ENCODE measurements around the gene CSTA.
"Not testable (repeated sequence)": the region's sequence is repeated elsewhere in the genome, so short reads cannot be mapped to it uniquely, and the experiment has no call there.

CSTA gene

GRCh38 chr3:122322095-122323075 is 2.7 kb upstream of the CSTA start:
- no peak for DNase-seq

GRCh38 chr3:122325769-122326168 is 721 bp downstream of the CSTA start:
- DNase-seq, result no peak

- DNase-seq, result no peak
Measured at GRCh38 chr3:122331886-122332285, 6.8 kb downstream of the CSTA start.

GRCh38 chr3:122332551-122332950 is 7.5 kb downstream of the CSTA start:
- no peak for DNase-seq

DNA sequence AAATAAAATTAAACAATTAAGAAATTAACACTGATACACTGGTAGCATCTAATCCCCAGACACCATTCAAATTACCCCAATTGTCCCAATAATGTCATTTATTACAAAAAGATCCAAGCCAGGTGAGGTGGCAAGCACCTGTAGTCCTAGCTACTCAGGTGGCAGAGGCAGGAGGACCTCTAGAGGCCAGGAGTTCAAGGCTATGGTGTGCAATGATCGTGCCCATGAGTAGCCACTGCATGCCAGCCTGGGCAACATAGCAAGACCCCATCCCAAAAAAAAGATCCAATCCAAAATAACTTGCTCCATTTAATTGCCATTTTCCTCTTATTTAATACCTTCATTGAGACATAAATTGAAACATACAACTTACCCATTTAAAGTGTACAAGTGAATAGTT is 17.8 kb downstream of the CSTA start:
- DNase-seq, result no peak

DNA sequence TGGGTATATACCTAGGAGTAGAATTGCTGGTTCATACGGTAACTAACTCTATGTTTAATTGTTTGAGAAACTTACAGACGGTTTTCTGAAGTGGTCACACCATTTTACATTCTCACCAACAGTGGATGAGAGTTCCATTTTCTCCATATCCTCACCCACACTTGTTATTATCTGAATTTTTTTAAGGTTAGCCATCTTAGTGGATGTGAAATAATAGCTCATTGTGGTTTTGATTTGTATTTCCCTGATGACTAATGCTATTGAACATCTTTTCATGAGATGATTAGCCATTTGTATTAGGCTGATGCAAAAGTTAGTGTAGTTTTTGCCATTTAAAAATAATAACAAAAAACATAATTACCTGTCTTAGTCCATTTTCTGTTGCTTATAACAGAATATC is 18.6 kb downstream of the CSTA start:
- no peak for DNase-seq

GRCh38 chr3:122349171-122349570 is 24.1 kb downstream of the CSTA start:
- DNase-seq, result no peak

DNA sequence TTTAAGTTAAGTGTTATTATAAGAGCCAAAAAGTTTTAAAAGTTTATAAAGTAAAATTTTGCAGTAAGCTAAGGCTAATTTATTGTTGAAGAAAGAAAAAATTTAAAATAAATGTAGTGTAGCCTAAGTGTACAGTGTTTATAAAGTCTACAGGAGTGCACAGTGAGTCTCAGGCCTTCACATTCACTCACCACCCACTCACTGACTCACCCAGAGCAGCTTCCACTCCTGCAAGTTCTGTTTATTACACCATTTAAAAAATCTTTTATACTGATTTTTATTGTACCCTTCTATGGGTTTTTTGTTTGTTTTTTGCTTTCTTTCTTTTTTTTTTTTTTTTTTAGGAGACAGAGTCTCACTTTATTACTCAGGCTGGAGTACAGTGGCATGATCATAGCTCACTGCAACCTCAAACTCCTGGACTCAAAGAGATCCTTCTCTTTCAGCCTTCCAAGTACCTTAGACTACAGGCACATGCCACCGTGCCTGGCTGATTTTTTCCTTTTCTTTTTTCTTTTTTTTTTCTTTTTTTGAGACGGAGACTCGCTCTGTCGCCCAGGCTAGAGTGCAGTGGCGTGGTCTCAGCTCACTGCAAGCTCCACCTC is 25.9 kb downstream of the CSTA start:
- no peak for DNase-seq

GRCh38 chr3:122351612-122352011 is 26.6 kb downstream of the CSTA start:
- no peak for DNase-seq

DNA sequence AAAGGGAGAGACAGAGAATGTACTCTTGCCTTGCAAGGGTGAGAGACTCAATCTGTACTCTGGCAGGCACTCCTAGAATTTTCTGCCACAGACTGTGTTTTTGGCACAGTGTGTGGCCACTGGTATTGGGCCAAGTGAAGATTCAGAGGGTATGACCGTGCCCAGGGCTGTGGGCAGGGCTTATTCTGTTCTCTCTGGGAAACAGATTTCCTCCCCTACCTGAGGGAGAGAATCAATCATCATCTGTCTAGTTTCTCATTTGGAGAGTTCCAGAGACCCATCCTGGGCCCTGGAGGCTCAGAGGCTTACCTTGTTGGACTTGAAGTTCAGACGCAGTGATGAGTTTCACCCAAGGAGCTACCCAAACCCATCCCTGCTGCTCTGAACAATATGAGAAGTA is 28.2 kb downstream of the CSTA start:
- no peak for DNase-seq

DNA sequence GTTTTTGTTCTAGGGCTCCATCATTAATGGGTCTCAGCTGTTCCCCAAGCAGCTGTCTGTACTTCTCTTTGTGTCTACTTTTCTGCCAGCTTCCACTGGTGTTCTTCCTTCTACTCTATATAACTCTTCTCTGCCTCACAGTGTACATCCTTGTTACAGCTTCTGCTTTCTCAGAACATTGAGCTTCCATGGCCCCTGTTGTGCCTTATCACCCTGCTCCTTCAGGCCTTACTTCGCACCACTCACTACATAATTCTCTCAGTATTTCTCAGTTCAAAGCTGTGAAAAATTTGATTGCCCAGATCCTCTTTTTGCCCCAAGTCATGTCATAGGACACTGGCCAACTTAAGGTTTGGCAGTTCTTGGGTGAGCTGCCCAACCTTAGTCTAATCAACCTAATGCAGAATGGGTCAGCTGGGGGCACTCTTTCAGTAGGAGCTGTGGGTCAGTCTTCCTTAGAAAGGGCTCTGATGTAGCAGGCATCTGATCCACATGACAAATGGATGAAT is 28.9 kb downstream of the CSTA start:
- no peak for DNase-seq

- no peak for DNase-seq
Measured at GRCh38 chr3:122355612-122356011, 30.6 kb downstream of the CSTA start.

GRCh38 chr3:122356402-122356801 is 31.4 kb downstream of the CSTA start:
- DNase-seq, result no peak

- no peak for DNase-seq
Measured at GRCh38 chr3:122357828-122358702, 33.0 kb downstream of the CSTA start.

GRCh38 chr3:122358703-122359032 is 33.6 kb downstream of the CSTA start:
- no peak for DNase-seq

DNA sequence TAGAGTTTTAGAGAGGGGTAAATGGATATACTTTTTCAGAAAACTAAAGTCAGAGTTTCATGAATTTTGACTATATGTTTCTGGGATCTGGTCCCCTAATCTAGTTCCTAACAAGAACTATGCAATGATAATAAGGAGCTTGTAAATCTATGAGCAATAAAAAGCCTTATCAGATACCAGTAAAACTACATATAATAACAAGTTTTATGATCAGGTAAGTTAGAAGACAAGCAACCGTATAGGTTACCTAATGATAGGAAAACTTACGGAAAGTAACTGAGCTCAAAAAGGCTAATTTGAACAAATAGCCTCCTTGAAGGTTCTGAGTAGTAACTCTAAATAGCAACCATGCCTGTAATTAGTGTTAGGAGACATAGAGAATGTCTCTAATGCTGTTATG is 37.0 kb downstream of the CSTA start:
- DNase-seq, result no peak

- no peak for DNase-seq
Measured at GRCh38 chr3:122364490-122364889, 39.4 kb downstream of the CSTA start.

GRCh38 chr3:122365073-122365472 is 40.0 kb downstream of the CSTA start:
- DNase-seq, result no peak

DNA sequence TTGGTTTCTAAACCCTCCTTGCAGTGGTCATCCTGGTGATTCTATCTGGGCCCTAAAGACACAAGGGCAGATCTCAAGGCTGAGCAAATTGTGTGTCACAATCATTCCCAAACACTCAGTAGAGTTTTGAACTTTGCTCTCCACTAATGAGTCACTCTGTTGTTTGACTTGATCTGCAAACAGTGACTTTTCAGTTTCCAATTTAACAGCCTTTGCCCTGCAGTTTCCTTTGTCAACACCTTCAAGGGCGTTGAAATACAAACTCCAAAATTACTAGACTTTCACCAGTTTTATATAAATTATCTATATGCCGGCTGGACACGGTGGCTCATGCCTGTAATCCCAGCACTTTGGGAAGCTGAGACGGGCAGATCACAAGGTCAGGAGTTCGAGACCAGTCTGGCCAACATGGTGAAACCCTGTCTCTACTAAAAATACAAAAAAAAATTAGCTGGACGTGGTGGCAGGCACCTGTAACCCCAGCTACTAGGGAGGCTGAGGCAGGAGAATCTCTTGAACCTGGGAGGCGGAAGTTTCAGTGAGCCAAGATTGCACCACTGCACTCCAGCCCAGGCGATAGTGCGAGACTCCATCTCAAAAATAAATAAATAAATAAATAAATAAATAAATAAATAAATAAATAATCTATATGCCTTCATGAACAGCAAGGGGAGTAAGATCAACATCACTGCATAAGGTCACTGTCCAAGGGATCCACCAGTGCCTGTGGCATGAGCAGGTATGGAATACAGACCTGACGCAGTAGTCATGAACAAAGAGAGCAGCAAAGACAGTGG is 40.7 kb downstream of the CSTA start:
- not testable (repeated sequence) for DNase-seq

DNA sequence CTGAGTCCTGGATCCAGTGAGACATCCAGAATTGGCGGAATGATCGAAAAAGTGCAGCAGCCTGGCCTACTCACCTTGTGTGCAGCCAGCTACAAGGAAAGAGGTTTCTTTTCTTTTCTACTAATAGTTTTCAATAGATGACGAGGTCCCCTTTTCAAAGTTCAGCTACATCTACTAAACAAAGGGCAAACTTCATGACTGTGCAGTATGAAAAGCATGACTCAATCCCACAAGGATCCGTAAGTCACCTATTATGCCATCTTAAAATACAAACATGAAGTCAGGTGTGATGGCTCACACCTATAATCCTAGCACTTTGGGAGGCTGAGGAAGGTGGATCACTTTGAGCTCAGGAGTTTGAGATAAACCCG is 41.3 kb downstream of the CSTA start:
- DNase-seq, result no peak

DNA sequence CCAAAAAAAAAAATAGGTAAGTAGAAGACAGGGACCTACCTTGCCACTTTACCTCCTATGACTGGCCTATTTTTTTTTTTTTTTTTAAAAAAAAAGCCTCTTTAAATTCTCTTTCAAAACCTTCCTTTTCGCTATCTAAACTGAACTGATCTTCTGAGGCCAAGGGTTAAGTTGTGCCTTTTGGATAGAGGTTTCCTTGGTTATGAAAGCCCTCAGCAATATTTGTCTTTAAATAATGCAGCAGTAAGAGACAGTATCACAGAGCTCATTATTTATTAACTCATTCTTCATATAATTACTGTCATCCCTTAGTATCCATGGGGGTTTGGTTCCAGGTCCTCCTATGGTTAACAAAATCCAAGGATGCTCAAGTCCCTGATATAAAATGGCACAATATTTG is 49.0 kb downstream of the CSTA start:
- DNase-seq, result no peak

GRCh38 chr3:122377975-122378374 is 52.9 kb downstream of the CSTA start:
- no peak for DNase-seq

Data from right kidney (tissue), 1 donor.